WTC11 (cell line): Measurements from ENCODE around the gene BTBD1. TPM values are rescaled to one million over a fixed set of nuclear protein-coding genes. Genes with fewer than 3 reads are reported as not detected.

Source experiments
- ATAC-seq: fragments of 200-7000 bp; cut with Tn5 transposase; 2 replicates; pipeline ENCODE4 v1.10.0; 2021; ENCODE audit warnings: mild to moderate bottlenecking, moderate library complexity
- CTCF ChIA-PET: fragments of 300-600 bp; sonication (Branson Sonifier 250); formaldehyde crosslinking; loops from one replicate; lab custom pipeline; 2021; ENCODE audit warnings: antibody characterized with exemption; lab: Charles Lee
- POLR2A ChIA-PET: fragments of 350-600 bp; sonication (Branson Sonifier 250); formaldehyde crosslinking; loops from one replicate; lab custom pipeline; 2021; ENCODE audit warnings: antibody characterized with exemption; lab: Charles Lee
- DNase-seq: peaks from one replicate; pipeline ENCODE4 v3.0.0; 2021; ENCODE audit warnings: low spot score
- H3K27ac Mint-ChIP-seq: 2 replicates; pipeline ENCODE4 v1.8.0; 2021; ENCODE audit warnings: mixed read lengths
- H3K27me3 Mint-ChIP-seq: 2 replicates; pipeline ENCODE4 v1.8.0; 2021; ENCODE audit warnings: low read depth, mild to moderate bottlenecking, moderate library complexity, mixed read lengths
- H3K36me3 Mint-ChIP-seq: 2 replicates; pipeline ENCODE4 v1.8.0; 2021; ENCODE audit warnings: mixed read lengths
- H3K4me1 Mint-ChIP-seq: 2 replicates; pipeline ENCODE4 v1.8.0; 2022; ENCODE audit warnings: mixed read lengths
- H3K4me3 Mint-ChIP-seq: 2 replicates; pipeline ENCODE4 v1.8.0; 2021; ENCODE audit warnings: mild to moderate bottlenecking, moderate library complexity, mixed read lengths
- H3K9me3 Mint-ChIP-seq: 2 replicates; pipeline ENCODE4 v1.8.0; 2021; ENCODE audit warnings: mixed read lengths
- CREB1 ChIP-seq: sonication (generic); formaldehyde crosslinking; IDR thresholded peaks from 2 replicates; pipeline ENCODE4 v1.8.0; 2023; ENCODE audit warnings: mild to moderate bottlenecking, missing genetic modification reagents
- ETV6 ChIP-seq: sonication (generic); formaldehyde crosslinking; IDR thresholded peaks from 2 replicates; pipeline ENCODE4 v1.8.1; 2022; ENCODE audit warnings: mild to moderate bottlenecking, missing genetic modification reagents
- FOXK1 ChIP-seq: sonication (generic); formaldehyde crosslinking; IDR thresholded peaks from 2 replicates; pipeline ENCODE4 v1.8.0; 2022; ENCODE audit warnings: mild to moderate bottlenecking, moderate library complexity, missing genetic modification reagents
- GRHL2 ChIP-seq: fragments of 250-450 bp; sonication (Bioruptor Pico); IDR thresholded peaks from 2 replicates; pipeline ENCODE4 v1.8.0; 2022; ENCODE audit warnings: mild to moderate bottlenecking, moderate library complexity; ENCODE audit not compliant: insufficient replicate concordance, severe bottlenecking
- GTF2I ChIP-seq: fragments of 250-450 bp; sonication (Bioruptor Pico); conservative IDR thresholded peaks from 2 replicates; pipeline ENCODE4 v1.4.0; 2021; ENCODE audit warnings: mild to moderate bottlenecking
- HMGA2 ChIP-seq: fragments of 250-450 bp; sonication (Bioruptor Pico); IDR thresholded peaks from 2 replicates; pipeline ENCODE4 v1.4.0; 2021; ENCODE audit warnings: mild to moderate bottlenecking, moderate library complexity
- OVOL2 ChIP-seq: fragments of 250-450 bp; sonication (Bioruptor Pico); IDR thresholded peaks from 2 replicates; pipeline ENCODE4 v1.9.0; 2021; ENCODE audit warnings: mild to moderate bottlenecking, borderline replicate concordance
- PRRX2 ChIP-seq: fragments of 250-450 bp; sonication (Bioruptor Pico); IDR thresholded peaks from 2 replicates; pipeline ENCODE4 v1.8.0; 2021; ENCODE audit warnings: mild to moderate bottlenecking
- RELA ChIP-seq: sonication (generic); formaldehyde crosslinking; IDR thresholded peaks from 2 replicates; pipeline ENCODE4 v1.8.1; 2022; ENCODE audit warnings: missing genetic modification reagents, mild to moderate bottlenecking, borderline replicate concordance
- TEAD4 ChIP-seq: sonication (generic); formaldehyde crosslinking; IDR thresholded peaks from 2 replicates; pipeline ENCODE4 v1.8.0; 2022; ENCODE audit warnings: mild to moderate bottlenecking, missing genetic modification reagents
- TP53 ChIP-seq: sonication (generic); formaldehyde crosslinking; IDR thresholded peaks from 2 replicates; pipeline ENCODE4 v1.8.1; 2023; ENCODE audit warnings: mild to moderate bottlenecking, missing genetic modification reagents
- ZNF121 ChIP-seq: sonication (generic); formaldehyde crosslinking; IDR thresholded peaks from 2 replicates; pipeline ENCODE4 v1.8.0; 2023; ENCODE audit warnings: missing genetic modification reagents
- ZNF317 ChIP-seq: sonication (generic); formaldehyde crosslinking; IDR thresholded peaks from 2 replicates; pipeline ENCODE4 v1.8.1; 2023; ENCODE audit warnings: low read depth, mild to moderate bottlenecking, moderate library complexity, missing genetic modification reagents, borderline replicate concordance
- ZNF423 ChIP-seq: fragments of 250-450 bp; sonication (Bioruptor Pico); IDR thresholded peaks from 2 replicates; pipeline ENCODE4 v2.1.2; 2022; ENCODE audit warnings: mild to moderate bottlenecking, moderate library complexity
- ZNF671 ChIP-seq: fragments of 250-450 bp; sonication (Bioruptor Pico); IDR thresholded peaks from 2 replicates; pipeline ENCODE4 v1.8.0; 2021; ENCODE audit warnings: mild to moderate bottlenecking
- total RNA-seq: library from RNA; stranded (reverse); gene quantifications from 3 replicates; pipeline ENCODE4 v1.2.3, GENCODE V29; 2021
- TF ChIP-seq, protein P1 (sequence below): fragments of 250-450 bp; sonication (Bioruptor Pico); conservative IDR thresholded peaks from 2 replicates; pipeline ENCODE4 v1.9.0; 2021; ENCODE audit warnings: mild to moderate bottlenecking
- TF ChIP-seq, protein P2 (sequence below): sonication (generic); formaldehyde crosslinking; IDR thresholded peaks from 2 replicates; pipeline ENCODE4 v1.8.0; 2022; ENCODE audit warnings: missing genetic modification reagents
- TF ChIP-seq, protein P3 (sequence below): sonication (generic); formaldehyde crosslinking; IDR thresholded peaks from 2 replicates; pipeline ENCODE4 v1.8.1; 2023; ENCODE audit warnings: mild to moderate bottlenecking, moderate library complexity, missing genetic modification reagents
- TF ChIP-seq, protein P4 (sequence below): fragments of 250-450 bp; sonication (Bioruptor Pico); IDR thresholded peaks from 2 replicates; pipeline ENCODE4 v1.9.0; 2021; ENCODE audit warnings: mild to moderate bottlenecking, borderline replicate concordance
- TF ChIP-seq, protein P5 (sequence below): sonication (generic); formaldehyde crosslinking; IDR thresholded peaks from 2 replicates; pipeline ENCODE4 v1.8.1; 2022; ENCODE audit warnings: mild to moderate bottlenecking, moderate library complexity, missing genetic modification reagents
- TF ChIP-seq, protein P6 (sequence below): sonication (generic); formaldehyde crosslinking; IDR thresholded peaks from 2 replicates; pipeline ENCODE4 v1.8.0; 2022; ENCODE audit warnings: mild to moderate bottlenecking, missing genetic modification reagents

The BTBD1 gene
- total RNA-seq, 1 experiment from 2014 or later: 39.6 TPM

DNA sequence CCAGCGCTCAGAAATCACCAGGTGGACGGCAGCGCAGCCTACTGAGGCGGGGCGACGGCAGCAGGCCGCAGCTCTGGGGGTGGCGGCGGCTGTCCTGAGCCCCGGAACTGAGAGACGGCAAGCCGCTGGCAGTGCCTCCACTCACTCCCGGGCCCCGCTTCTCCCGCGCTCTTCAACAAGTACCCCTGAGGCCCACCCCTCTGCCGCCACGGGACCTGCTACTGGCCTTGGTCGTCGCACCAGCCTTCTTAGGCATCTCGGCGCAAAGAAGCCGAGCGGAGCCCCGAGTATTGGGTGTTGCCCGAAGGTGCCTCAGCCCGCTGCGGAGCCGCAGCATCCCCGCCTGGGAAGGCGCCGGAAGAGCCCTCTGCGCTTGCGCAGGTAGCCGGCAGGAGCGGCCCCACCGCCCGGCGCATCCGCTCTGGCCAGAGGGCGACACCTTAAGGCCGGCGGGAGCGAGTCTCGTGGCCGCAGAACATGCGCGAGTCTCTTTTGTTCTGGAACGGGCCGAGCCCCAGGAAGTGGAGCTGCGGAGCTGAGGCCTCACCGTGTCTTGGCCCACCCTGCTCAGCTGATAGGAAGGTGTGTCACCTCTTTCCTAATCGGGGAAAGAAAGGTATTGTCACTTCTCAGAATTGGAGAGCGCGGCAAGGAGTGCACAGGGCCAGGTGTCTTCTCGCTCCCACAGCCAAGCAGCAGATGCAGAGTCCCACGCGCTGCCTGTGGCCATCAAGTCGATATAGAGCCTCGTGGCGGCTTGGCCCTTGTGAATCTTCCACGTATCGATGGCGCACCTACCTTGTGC lies 55.6 kb downstream of the BTBD1 start, which contains the start of gene C15orf40 (continued):
- TF ChIP-seq OVOL2 (no peak), ETV6 (CRISPR knock-in tag) (peak; percentile 91), ZNF317 (CRISPR knock-in tag) (peak; percentile 50; the same call in 1 of the 2 replicates), TP53 (peak; percentile 73), RELA (CRISPR knock-in tag) (no peak), CREB1 (CRISPR knock-in tag) (peak; percentile 74; the same call in 1 of the 2 replicates), GTF2I (CRISPR knock-in tag) (no peak)
- TF ChIP-seq, protein P1, sequence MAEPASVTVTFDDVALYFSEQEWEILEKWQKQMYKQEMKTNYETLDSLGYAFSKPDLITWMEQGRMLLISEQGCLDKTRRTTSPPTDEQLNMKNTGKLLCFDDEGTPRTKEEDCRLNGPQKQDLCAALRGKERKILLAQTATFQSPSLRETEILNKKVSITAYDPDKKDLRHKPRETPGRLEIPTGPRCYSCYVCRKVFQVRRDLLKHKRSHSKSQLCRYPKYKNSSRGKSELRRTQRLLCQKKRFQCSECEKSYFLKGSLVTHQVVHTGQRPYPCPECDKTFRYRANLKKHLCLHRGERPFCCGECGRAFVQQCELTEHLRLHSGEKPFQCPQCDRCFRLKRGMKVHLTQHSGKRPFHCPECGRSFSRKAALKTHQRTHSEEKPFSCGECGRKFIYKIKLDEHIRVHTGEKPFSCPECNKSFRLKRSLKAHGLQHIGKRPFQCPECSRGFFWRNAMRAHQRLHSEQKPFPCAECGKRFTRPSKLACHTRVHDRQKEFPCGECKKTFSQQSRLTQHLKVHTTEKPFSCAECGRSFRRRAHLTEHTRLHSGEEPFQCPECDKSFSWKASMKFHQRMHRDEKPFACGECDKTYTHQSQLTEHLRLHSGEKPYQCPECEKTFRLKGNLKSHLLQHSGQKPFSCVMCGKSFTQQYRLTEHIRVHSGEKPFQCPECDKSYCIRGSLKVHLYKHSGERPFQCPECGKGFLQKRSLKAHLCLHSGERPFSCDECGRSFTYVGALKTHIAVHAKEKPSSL (CRISPR knock-in tag): no peak
- TF ChIP-seq, protein P2, sequence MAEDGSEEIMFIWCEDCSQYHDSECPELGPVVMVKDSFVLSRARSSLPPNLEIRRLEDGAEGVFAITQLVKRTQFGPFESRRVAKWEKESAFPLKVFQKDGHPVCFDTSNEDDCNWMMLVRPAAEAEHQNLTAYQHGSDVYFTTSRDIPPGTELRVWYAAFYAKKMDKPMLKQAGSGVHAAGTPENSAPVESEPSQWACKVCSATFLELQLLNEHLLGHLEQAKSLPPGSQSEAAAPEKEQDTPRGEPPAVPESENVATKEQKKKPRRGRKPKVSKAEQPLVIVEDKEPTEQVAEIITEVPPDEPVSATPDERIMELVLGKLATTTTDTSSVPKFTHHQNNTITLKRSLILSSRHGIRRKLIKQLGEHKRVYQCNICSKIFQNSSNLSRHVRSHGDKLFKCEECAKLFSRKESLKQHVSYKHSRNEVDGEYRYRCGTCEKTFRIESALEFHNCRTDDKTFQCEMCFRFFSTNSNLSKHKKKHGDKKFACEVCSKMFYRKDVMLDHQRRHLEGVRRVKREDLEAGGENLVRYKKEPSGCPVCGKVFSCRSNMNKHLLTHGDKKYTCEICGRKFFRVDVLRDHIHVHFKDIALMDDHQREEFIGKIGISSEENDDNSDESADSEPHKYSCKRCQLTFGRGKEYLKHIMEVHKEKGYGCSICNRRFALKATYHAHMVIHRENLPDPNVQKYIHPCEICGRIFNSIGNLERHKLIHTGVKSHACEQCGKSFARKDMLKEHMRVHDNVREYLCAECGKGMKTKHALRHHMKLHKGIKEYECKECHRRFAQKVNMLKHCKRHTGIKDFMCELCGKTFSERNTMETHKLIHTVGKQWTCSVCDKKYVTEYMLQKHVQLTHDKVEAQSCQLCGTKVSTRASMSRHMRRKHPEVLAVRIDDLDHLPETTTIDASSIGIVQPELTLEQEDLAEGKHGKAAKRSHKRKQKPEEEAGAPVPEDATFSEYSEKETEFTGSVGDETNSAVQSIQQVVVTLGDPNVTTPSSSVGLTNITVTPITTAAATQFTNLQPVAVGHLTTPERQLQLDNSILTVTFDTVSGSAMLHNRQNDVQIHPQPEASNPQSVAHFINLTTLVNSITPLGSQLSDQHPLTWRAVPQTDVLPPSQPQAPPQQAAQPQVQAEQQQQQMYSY (CRISPR knock-in tag): peak; percentile 64
- TF ChIP-seq, protein P3, sequence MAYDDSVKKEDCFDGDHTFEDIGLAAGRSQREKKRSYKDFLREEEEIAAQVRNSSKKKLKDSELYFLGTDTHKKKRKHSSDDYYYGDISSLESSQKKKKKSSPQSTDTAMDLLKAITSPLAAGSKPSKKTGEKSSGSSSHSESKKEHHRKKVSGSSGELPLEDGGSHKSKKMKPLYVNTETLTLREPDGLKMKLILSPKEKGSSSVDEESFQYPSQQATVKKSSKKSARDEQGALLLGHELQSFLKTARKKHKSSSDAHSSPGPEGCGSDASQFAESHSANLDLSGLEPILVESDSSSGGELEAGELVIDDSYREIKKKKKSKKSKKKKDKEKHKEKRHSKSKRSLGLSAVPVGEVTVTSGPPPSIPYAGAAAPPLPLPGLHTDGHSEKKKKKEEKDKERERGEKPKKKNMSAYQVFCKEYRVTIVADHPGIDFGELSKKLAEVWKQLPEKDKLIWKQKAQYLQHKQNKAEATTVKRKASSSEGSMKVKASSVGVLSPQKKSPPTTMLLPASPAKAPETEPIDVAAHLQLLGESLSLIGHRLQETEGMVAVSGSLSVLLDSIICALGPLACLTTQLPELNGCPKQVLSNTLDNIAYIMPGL (CRISPR knock-in tag): peak; percentile 97

DNA sequence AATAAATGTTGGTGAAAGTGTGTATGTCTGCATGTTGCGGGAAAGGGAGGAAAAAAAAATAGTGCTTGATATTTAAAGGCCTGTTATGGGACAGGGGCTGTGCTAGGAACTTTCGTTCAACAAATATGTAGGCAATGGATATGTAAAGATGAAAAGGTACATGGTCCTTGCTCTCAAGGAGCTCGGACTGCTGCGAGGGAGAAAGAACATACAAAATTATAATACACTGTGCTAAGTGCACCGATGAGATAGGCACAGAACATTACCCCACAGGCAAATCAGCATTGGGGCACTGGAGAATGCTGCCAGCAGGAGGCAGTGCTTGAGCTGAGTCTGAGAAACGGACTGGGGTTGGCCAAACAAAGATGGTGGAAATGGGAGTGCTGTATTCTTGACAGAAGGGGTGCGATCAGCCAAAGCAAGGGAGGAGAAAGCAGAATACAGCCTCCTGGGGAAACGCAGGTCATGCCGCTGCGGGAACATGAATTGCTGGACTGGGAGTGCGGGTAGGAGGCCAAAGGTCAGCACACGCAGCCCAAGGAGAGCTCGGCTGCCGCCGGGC lies 56.3 kb downstream of the BTBD1 start:
- ATAC-seq: peak; percentile 49
- peaks cover 34% of the 10 kb centered on the region for H3K4me1 Mint-ChIP-seq
- H3K36me3 Mint-ChIP-seq: peaks cover 25% of the 10 kb centered on the region
- ChIA-PET CTCF (interaction anchor here (0.5 to 1.8 kb wide), 24 partner anchors 8 to 480 kb away, joined by 3 to 19 read pairs (median 3); partner anchors contain the start of genes BNC1, BTBD1 and RAMAC), POLR2A (interaction anchor here (1.0 to 1.4 kb wide), 3 partner anchors 56 to 261 kb away, joined by 3 to 4 read pairs (median 4); partner anchors contain the start of gene BTBD1)
- H3K4me3 Mint-ChIP-seq: peak overlapping the region; percentile 98
- peaks cover 12% of the 10 kb centered on the region for H3K9me3 Mint-ChIP-seq
- DNase-seq: peak; percentile 74
- peak overlapping the region; percentile 89 for H3K27ac Mint-ChIP-seq
- no peaks in the 10 kb centered on the region; the same call in 1 of the 2 replicates for H3K27me3 Mint-ChIP-seq
- TF ChIP-seq, protein P4, sequence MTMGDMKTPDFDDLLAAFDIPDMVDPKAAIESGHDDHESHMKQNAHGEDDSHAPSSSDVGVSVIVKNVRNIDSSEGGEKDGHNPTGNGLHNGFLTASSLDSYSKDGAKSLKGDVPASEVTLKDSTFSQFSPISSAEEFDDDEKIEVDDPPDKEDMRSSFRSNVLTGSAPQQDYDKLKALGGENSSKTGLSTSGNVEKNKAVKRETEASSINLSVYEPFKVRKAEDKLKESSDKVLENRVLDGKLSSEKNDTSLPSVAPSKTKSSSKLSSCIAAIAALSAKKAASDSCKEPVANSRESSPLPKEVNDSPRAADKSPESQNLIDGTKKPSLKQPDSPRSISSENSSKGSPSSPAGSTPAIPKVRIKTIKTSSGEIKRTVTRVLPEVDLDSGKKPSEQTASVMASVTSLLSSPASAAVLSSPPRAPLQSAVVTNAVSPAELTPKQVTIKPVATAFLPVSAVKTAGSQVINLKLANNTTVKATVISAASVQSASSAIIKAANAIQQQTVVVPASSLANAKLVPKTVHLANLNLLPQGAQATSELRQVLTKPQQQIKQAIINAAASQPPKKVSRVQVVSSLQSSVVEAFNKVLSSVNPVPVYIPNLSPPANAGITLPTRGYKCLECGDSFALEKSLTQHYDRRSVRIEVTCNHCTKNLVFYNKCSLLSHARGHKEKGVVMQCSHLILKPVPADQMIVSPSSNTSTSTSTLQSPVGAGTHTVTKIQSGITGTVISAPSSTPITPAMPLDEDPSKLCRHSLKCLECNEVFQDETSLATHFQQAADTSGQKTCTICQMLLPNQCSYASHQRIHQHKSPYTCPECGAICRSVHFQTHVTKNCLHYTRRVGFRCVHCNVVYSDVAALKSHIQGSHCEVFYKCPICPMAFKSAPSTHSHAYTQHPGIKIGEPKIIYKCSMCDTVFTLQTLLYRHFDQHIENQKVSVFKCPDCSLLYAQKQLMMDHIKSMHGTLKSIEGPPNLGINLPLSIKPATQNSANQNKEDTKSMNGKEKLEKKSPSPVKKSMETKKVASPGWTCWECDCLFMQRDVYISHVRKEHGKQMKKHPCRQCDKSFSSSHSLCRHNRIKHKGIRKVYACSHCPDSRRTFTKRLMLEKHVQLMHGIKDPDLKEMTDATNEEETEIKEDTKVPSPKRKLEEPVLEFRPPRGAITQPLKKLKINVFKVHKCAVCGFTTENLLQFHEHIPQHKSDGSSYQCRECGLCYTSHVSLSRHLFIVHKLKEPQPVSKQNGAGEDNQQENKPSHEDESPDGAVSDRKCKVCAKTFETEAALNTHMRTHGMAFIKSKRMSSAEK (CRISPR knock-in tag): no peak
- TF ChIP-seq ZNF121 (CRISPR knock-in tag) (no peak), GRHL2 (no peak), ZNF671 (CRISPR knock-in tag) (no peak), FOXK1 (CRISPR knock-in tag) (no peak), RELA (CRISPR knock-in tag) (no peak), HMGA2 (CRISPR knock-in tag) (no peak), TEAD4 (CRISPR knock-in tag) (no peak), ZNF423 (CRISPR knock-in tag) (no peak), PRRX2 (CRISPR knock-in tag) (0 out of 2 replicates have a peak, but pooled peaks have one; percentile 13)
- TF ChIP-seq, protein P5, sequence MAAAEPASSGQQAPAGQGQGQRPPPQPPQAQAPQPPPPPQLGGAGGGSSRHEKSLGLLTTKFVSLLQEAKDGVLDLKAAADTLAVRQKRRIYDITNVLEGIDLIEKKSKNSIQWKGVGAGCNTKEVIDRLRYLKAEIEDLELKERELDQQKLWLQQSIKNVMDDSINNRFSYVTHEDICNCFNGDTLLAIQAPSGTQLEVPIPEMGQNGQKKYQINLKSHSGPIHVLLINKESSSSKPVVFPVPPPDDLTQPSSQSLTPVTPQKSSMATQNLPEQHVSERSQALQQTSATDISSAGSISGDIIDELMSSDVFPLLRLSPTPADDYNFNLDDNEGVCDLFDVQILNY (CRISPR knock-in tag): no peak
- TF ChIP-seq, protein P6, sequence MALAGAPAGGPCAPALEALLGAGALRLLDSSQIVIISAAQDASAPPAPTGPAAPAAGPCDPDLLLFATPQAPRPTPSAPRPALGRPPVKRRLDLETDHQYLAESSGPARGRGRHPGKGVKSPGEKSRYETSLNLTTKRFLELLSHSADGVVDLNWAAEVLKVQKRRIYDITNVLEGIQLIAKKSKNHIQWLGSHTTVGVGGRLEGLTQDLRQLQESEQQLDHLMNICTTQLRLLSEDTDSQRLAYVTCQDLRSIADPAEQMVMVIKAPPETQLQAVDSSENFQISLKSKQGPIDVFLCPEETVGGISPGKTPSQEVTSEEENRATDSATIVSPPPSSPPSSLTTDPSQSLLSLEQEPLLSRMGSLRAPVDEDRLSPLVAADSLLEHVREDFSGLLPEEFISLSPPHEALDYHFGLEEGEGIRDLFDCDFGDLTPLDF: 0 out of 2 replicates have a peak, but pooled peaks have one; percentile 12
